ENCODE results near the gene MCC.

- TF ChIP-seq ZNF70 (CRISPR knock-in tag; IDR thresholded peaks at IDR 0.05) (no peak), PPARA (CRISPR knock-in tag; IDR thresholded peaks at IDR 0.05; ENCODE audit: borderline replicate concordance) (no peak), ARNTL (CRISPR knock-in tag; IDR thresholded peaks at IDR 0.05; ENCODE audit: borderline replicate concordance, low read depth) (no peak), OSR1 (CRISPR knock-in tag; IDR thresholded peaks at IDR 0.05) (no peak), ZNF8 (CRISPR knock-in tag; IDR thresholded peaks at IDR 0.05) (no peak), TCF4 (CRISPR knock-in tag; IDR thresholded peaks at IDR 0.05; ENCODE audit: borderline replicate concordance) (no peak), POU6F1 (CRISPR knock-in tag; IDR thresholded peaks at IDR 0.05; ENCODE audit: borderline replicate concordance, low read depth) (no peak), CSDC2 (CRISPR knock-in tag; IDR thresholded peaks at IDR 0.05) (no peak), ZFP30 (CRISPR knock-in tag; IDR thresholded peaks at IDR 0.05) (no peak)
- TF ChIP-seq, protein P1, sequence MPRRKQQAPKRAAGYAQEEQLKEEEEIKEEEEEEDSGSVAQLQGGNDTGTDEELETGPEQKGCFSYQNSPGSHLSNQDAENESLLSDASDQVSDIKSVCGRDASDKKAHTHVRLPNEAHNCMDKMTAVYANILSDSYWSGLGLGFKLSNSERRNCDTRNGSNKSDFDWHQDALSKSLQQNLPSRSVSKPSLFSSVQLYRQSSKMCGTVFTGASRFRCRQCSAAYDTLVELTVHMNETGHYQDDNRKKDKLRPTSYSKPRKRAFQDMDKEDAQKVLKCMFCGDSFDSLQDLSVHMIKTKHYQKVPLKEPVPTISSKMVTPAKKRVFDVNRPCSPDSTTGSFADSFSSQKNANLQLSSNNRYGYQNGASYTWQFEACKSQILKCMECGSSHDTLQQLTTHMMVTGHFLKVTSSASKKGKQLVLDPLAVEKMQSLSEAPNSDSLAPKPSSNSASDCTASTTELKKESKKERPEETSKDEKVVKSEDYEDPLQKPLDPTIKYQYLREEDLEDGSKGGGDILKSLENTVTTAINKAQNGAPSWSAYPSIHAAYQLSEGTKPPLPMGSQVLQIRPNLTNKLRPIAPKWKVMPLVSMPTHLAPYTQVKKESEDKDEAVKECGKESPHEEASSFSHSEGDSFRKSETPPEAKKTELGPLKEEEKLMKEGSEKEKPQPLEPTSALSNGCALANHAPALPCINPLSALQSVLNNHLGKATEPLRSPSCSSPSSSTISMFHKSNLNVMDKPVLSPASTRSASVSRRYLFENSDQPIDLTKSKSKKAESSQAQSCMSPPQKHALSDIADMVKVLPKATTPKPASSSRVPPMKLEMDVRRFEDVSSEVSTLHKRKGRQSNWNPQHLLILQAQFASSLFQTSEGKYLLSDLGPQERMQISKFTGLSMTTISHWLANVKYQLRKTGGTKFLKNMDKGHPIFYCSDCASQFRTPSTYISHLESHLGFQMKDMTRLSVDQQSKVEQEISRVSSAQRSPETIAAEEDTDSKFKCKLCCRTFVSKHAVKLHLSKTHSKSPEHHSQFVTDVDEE (CRISPR knock-in tag; IDR thresholded peaks at IDR 0.05): no peak
- TF ChIP-seq, protein P2, sequence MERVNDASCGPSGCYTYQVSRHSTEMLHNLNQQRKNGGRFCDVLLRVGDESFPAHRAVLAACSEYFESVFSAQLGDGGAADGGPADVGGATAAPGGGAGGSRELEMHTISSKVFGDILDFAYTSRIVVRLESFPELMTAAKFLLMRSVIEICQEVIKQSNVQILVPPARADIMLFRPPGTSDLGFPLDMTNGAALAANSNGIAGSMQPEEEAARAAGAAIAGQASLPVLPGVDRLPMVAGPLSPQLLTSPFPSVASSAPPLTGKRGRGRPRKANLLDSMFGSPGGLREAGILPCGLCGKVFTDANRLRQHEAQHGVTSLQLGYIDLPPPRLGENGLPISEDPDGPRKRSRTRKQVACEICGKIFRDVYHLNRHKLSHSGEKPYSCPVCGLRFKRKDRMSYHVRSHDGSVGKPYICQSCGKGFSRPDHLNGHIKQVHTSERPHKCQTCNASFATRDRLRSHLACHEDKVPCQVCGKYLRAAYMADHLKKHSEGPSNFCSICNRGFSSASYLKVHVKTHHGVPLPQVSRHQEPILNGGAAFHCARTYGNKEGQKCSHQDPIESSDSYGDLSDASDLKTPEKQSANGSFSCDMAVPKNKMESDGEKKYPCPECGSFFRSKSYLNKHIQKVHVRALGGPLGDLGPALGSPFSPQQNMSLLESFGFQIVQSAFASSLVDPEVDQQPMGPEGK (CRISPR knock-in tag; IDR thresholded peaks at IDR 0.05; ENCODE audit: borderline replicate concordance): no peak
- TF ChIP-seq, protein P3, sequence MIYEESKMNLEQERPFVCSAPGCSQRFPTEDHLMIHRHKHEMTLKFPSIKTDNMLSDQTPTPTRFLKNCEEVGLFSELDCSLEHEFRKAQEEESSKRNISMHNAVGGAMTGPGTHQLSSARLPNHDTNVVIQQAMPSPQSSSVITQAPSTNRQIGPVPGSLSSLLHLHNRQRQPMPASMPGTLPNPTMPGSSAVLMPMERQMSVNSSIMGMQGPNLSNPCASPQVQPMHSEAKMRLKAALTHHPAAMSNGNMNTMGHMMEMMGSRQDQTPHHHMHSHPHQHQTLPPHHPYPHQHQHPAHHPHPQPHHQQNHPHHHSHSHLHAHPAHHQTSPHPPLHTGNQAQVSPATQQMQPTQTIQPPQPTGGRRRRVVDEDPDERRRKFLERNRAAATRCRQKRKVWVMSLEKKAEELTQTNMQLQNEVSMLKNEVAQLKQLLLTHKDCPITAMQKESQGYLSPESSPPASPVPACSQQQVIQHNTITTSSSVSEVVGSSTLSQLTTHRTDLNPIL (CRISPR knock-in tag; IDR thresholded peaks at IDR 0.05; ENCODE audit: low read depth): no peak
These were observed 373.2 kb downstream of the MCC start for GRCh38 chr5:113115061-113115460.
